ENCODE measurements around the gene ACTBL2.

DNA sequence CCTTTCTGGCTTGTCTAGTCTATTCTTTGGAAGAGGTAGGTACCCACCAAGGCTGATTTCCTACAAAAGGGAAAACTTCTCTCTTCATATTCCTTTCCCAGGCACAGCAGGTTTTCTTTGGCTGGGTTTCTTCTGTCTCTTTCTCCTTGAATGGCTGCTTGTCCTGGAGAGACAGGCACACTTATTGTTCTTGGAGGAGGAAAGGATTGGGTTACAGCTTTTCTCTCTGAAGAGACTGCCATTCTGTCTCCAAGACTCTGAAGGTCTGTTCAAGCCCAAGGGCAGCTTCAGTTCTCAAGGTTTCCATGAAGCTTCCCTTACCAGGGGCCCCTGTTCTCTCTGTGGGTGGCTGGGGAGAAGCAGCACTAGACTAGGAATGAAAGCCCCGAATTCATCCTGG lies 33.9 kb downstream of the ACTBL2 start:
- TF ChIP-seq, protein P1, sequence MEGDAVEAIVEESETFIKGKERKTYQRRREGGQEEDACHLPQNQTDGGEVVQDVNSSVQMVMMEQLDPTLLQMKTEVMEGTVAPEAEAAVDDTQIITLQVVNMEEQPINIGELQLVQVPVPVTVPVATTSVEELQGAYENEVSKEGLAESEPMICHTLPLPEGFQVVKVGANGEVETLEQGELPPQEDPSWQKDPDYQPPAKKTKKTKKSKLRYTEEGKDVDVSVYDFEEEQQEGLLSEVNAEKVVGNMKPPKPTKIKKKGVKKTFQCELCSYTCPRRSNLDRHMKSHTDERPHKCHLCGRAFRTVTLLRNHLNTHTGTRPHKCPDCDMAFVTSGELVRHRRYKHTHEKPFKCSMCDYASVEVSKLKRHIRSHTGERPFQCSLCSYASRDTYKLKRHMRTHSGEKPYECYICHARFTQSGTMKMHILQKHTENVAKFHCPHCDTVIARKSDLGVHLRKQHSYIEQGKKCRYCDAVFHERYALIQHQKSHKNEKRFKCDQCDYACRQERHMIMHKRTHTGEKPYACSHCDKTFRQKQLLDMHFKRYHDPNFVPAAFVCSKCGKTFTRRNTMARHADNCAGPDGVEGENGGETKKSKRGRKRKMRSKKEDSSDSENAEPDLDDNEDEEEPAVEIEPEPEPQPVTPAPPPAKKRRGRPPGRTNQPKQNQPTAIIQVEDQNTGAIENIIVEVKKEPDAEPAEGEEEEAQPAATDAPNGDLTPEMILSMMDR (conservative IDR thresholded peaks at IDR 0.05 in 1 of 2, IDR thresholded peaks at IDR 0.05 in 1 of 2; ENCODE audit: low read depth in 1 of 2, low read length in 2 of 2): no peak
- TF ChIP-seq EZH2 (IDR thresholded peaks at IDR 0.05; ENCODE audit: low read length, missing control alignments): no peak

All from fibroblast of lung (primary cell).